ENCODE data around the gene EGFR. TPM values are rescaled to one million over a fixed set of nuclear protein-coding genes. Genes with fewer than 3 reads are reported as not detected.
A peak's percentile ranks its signal among the peaks of the same experiment; 100 is the strongest.

The EGFR gene
- total RNA-seq, 2 donors from 2014 or later = 78.3 to 112 TPM

DNA sequence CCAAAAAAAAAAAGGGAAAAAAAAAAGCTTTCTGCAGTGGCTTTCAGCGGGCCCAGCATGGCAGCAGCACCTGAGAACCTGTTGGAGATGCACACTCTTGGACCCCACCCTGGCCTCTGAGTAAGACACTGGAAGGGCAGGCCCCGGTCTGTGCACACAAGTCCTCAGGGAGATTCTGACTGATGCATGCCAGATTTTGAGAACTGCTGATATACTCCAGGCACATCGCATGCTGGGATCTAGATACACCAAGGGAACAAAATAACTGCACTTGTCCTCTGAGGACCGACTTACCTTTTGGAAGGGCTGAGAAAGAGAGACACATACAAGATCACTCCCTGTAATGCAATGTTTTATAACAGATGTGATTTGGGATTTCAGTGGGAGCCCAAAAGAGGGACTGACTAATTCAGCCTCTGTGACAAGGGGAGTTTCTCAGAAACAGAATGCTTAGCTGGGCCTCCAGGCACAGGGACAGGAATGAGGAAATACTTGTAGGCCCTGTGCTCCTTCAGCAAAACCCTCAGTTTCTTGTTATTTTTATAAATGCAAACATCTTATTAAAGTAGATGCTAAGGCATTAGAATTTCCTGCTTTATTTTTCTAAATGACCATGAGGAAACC is 8.2 kb downstream of the EGFR start:
- peaks cover 3% of the 10 kb centered on the region for H3K4me1 ChIP-seq (replicated peaks)
- TF ChIP-seq POLR2A (IDR thresholded peaks at IDR 0.05) (no peak), POLR2AphosphoS5 (IDR thresholded peaks at IDR 0.05) (peak; percentile 9)

GRCh38 chr7:55028011-55028410 is 9.2 kb downstream of the EGFR start:
- no peak overlapping the region for H3K27ac ChIP-seq
- WGBS = 31% methylated on average over 3 of the region's 3 CpGs

More for the DNA sequence above, 8.2 kb downstream of the EGFR start:
- 62% methylated on average over 4 of the region's 4 CpGs for WGBS
- Histone ChIP-seq H3K27me3 (replicated peaks; ENCODE audit: insufficient read depth) (no peaks in the 10 kb centered on the region), H3K4me3 (no peak overlapping the region), H3K9me3 (no peaks in the 10 kb centered on the region), H3K36me3 (no peaks in the 10 kb centered on the region), H3K27ac (no peak overlapping the region)
- DNase-seq (ENCODE audit: low spot score) = no peak
- intact Hi-C loops (cut with DNase I) = loop anchor here (10.0 kb wide), 1 partner anchor 338 kb away; the partner anchor contains the start of gene LANCL2

DNA sequence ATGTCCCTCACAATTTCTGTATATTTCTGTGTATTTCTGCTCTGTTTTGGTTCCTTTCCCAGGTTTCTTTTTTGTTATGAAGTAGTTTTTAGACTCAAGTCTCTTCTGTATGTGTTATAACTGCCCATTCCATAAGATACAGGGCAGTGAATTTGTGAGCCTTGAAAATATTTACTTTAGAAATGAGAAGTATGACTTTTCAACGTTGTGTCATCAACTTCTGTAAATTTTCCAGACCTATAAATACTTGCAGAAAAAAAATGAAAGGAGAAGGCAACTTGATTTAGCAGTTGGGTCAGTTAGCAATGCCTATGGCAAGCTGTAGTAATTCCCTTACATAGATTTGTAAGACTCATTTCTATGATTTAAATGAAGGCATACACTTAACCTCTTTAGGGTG is 11.5 kb downstream of the EGFR start:
- intact Hi-C loops (cut with DNase I) = no loop called here
- H3K4me1 ChIP-seq (replicated peaks) = no peaks in the 10 kb centered on the region

More at GRCh38 chr7:55028011-55028410, 9.2 kb downstream of the EGFR start:
- H3K36me3 ChIP-seq = no peaks in the 10 kb centered on the region
- H3K27me3 ChIP-seq (replicated peaks; ENCODE audit: insufficient read depth) = no peaks in the 10 kb centered on the region
- TF ChIP-seq POLR2AphosphoS5 (IDR thresholded peaks at IDR 0.05) (no peak), CTCF (IDR thresholded peaks at IDR 0.05) (no peak), POLR2A (IDR thresholded peaks at IDR 0.05) (no peak)
- intact Hi-C loops (cut with DNase I) = loop anchor here (10.0 kb wide), 1 partner anchor 337 kb away; the partner anchor contains the start of gene LANCL2
- no peaks in the 10 kb centered on the region for H3K4me1 ChIP-seq (replicated peaks)
- no peak for DNase-seq (ENCODE audit: low spot score)
- H3K4me3 ChIP-seq = no peak overlapping the region
- H3K9me3 ChIP-seq = no peaks in the 10 kb centered on the region

GRCh38 chr7:55031075-55031474 is 12.3 kb downstream of the EGFR start:
- intact Hi-C loops (cut with DNase I) = no loop called here
- H3K36me3 ChIP-seq = no peaks in the 10 kb centered on the region
- no peaks in the 10 kb centered on the region for H3K9me3 ChIP-seq
- WGBS = 75% methylated on average over 2 of the region's 2 CpGs
- H3K4me1 ChIP-seq (replicated peaks) = no peaks in the 10 kb centered on the region
- H3K27ac ChIP-seq = no peak overlapping the region
- TF ChIP-seq POLR2AphosphoS5 (IDR thresholded peaks at IDR 0.05) (no peak), POLR2A (IDR thresholded peaks at IDR 0.05) (no peak), CTCF (IDR thresholded peaks at IDR 0.05) (no peak)
- DNase-seq (ENCODE audit: low spot score) = no peak
- no peaks in the 10 kb centered on the region for H3K27me3 ChIP-seq (replicated peaks; ENCODE audit: insufficient read depth)
- no peak overlapping the region for H3K4me3 ChIP-seq

More for the DNA sequence above, 11.5 kb downstream of the EGFR start:
- H3K9me3 ChIP-seq = no peaks in the 10 kb centered on the region
- 2% methylated on average over 1 of the region's 1 CpG for WGBS
- no peak overlapping the region for H3K4me3 ChIP-seq
- DNase-seq (ENCODE audit: low spot score) = no peak
- no peaks in the 10 kb centered on the region for H3K36me3 ChIP-seq
- peak overlapping the region; percentile 2 to 37 for H3K27ac ChIP-seq
- H3K27me3 ChIP-seq (replicated peaks; ENCODE audit: insufficient read depth) = no peaks in the 10 kb centered on the region
- TF ChIP-seq POLR2AphosphoS5 (IDR thresholded peaks at IDR 0.05) (peak; percentile 32), POLR2A (IDR thresholded peaks at IDR 0.05) (no peak)

- no peak for DNase-seq (ENCODE audit: low spot score)
- H3K4me3 ChIP-seq = no peak overlapping the region
- H3K4me1 ChIP-seq (replicated peaks) = peaks cover 5% of the 10 kb centered on the region
- no peaks in the 10 kb centered on the region for H3K9me3 ChIP-seq
- WGBS = 79% methylated on average over 9 of the region's 9 CpGs
- no peaks in the 10 kb centered on the region for H3K36me3 ChIP-seq
- no peaks in the 10 kb centered on the region for H3K27me3 ChIP-seq (replicated peaks; ENCODE audit: insufficient read depth)
- H3K27ac ChIP-seq = no peak overlapping the region
- intact Hi-C loops (cut with DNase I) = no loop called here
- no peak for TF ChIP-seq POLR2AphosphoS5 (IDR thresholded peaks at IDR 0.05)
- no peak for TF ChIP-seq POLR2A (IDR thresholded peaks at IDR 0.05)
- TF ChIP-seq CTCF (IDR thresholded peaks at IDR 0.05) = no peak
Observed at GRCh38 chr7:55032069-55032699, 13.4 kb downstream of the EGFR start.

Measured in prostate gland (tissue), 2 donors.